Breast epithelium (tissue), 4 donors: ENCODE data around the gene ACR. TPM values are rescaled to one million over a fixed set of nuclear protein-coding genes. Genes with fewer than 3 reads are reported as not detected.
A peak's percentile ranks its signal among the peaks of the same experiment; 100 is the strongest.
"Not testable (repeated sequence)": the region's sequence is repeated elsewhere in the genome, so short reads cannot be mapped to it uniquely, and the experiment has no call there.

Source experiments
- DNase-seq, 2 donors: peaks; one replicate each; pipeline ENCODE4 v3.0.0-alpha.2; 2019; ENCODE audit warnings: low spot score in 2 of 2
- H3K27ac ChIP-seq, 2 donors: fragments of 200-600 bp; sonication (generic) in 1 of 2; one replicate each; pipeline ENCODE4 v1.5.1; 2016 to 2019; ENCODE audit warnings: mild to moderate bottlenecking in 1 of 2
- H3K27me3 ChIP-seq, 2 donors: fragments of 200-600 bp; sonication (generic) in 1 of 2; one replicate each; pipeline versions ENCODE4 v1.5.1 to v1.6.0; 2017 to 2019; ENCODE audit warnings: control low read depth in 1 of 2, mild to moderate bottlenecking in 1 of 2
- H3K36me3 ChIP-seq: fragments of 200-600 bp; one replicate; pipeline ENCODE4 v1.5.1; 2019
- H3K4me1 ChIP-seq, 2 donors: fragments of 200-600 bp; sonication (generic); one replicate each; pipeline ENCODE4 v1.5.1; 2016 to 2019; ENCODE audit warnings: control low read depth in 1 of 2
- H3K4me3 ChIP-seq, 3 donors: fragments of 200-600 bp; sonication (generic); 1 replicate in 2 of 3; 2 replicates in 1 of 3; pipeline ENCODE4 v1.5.1; 2016 to 2019; ENCODE audit warnings: mild to moderate bottlenecking in 3 of 3, moderate library complexity in 2 of 3
- H3K9me3 ChIP-seq, 2 donors: fragments of 200-600 bp; sonication (generic) in 1 of 2; one replicate each; pipeline ENCODE4 v1.5.1; 2016 to 2019; ENCODE audit warnings: control low read depth in 1 of 2
- POLR2A ChIP-seq: fragments of 450-650 bp; IDR thresholded peaks from one replicate; pipeline ENCODE4 v1.6.1; 2016; ENCODE audit warnings: antibody characterized with exemption, mild to moderate bottlenecking, moderate library complexity
- POLR2AphosphoS5 ChIP-seq, 3 donors: sonication (generic); formaldehyde crosslinking; IDR thresholded peaks; one replicate each; pipeline ENCODE4 v1.6.1; 2017; ENCODE audit warnings: antibody characterized with exemption in 3 of 3
- intact Hi-C: fragments of 100-400 bp; cut with DNase I; formaldehyde crosslinking; loops from one replicate; pipeline ENCODE4 v1.15.1; 2023; ENCODE audit warnings: low total_unique reads
- total RNA-seq, 3 donors: library from RNA; depleted of rRNA; stranded (reverse); fragments of >200 nt; gene quantifications; one replicate each; pipeline ENCODE4 v1.1.0, GENCODE V29; 2016
- TF ChIP-seq, protein P1 (sequence below), 3 donors: fragments of 450-650 bp; IDR thresholded peaks; one replicate each; pipeline ENCODE4 v1.5.1; 2016 to 2017; ENCODE audit warnings: antibody characterized with exemption in 3 of 3, mild to moderate bottlenecking in 3 of 3, moderate library complexity in 3 of 3

ACR gene
- total RNA-seq, 3 donors from 2014 or later = 0.44 to 0.80 TPM; not detected in 1

DNA sequence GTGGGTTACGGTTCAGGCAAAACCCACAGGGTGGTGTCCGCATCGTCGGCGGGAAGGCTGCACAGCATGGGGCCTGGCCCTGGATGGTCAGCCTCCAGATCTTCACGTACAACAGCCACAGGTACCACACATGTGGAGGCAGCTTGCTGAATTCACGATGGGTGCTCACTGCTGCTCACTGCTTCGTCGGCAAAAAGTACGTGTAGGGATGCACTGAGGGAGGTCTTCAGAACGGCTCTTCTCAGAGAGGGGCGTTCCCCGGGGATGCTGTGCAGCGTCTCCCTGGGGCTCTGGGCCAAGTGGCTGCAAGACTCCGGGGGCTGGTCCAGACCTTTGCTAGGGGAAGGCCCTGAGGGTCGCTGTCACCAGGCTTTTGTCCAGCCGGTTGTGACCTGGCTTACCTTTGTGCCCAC lies 1.3 kb downstream of the ACR start:
- peak in 1 of 2 donors; percentile 10 for DNase-seq
- H3K9me3 ChIP-seq = no peaks in the 10 kb centered on the region

DNA sequence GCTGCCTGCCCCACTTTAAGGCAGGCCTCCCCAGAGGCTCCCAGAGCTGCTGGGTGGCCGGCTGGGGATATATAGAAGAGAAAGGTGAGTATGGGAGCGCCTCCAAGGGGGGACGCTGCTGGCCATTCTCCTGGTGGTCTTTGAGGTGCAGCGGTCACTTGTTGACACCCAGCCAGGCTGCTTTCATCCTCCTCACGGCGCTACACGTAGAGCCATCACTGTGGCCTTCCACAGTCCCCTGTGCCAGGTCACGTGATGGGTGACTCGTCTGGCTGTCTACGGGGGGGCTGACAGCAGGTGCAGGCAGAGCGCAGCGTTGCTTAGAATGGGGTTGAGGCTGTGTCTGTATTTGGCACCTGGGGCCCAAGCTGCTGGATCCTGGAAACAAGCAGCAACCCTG lies 1.9 kb downstream of the ACR start:
- Histone ChIP-seq H3K9me3 (no peaks in the 10 kb centered on the region), H3K27me3 (no peaks in the 10 kb centered on the region), H3K4me1 (no peaks in the 10 kb centered on the region), H3K27ac (no peak overlapping the region), H3K36me3 (no peaks in the 10 kb centered on the region), H3K4me3 (no peak overlapping the region)
- no peak for DNase-seq
- intact Hi-C loops = no loop called here
- TF ChIP-seq, protein P1, sequence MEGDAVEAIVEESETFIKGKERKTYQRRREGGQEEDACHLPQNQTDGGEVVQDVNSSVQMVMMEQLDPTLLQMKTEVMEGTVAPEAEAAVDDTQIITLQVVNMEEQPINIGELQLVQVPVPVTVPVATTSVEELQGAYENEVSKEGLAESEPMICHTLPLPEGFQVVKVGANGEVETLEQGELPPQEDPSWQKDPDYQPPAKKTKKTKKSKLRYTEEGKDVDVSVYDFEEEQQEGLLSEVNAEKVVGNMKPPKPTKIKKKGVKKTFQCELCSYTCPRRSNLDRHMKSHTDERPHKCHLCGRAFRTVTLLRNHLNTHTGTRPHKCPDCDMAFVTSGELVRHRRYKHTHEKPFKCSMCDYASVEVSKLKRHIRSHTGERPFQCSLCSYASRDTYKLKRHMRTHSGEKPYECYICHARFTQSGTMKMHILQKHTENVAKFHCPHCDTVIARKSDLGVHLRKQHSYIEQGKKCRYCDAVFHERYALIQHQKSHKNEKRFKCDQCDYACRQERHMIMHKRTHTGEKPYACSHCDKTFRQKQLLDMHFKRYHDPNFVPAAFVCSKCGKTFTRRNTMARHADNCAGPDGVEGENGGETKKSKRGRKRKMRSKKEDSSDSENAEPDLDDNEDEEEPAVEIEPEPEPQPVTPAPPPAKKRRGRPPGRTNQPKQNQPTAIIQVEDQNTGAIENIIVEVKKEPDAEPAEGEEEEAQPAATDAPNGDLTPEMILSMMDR (IDR thresholded peaks at IDR 0.05) = no peak
- TF ChIP-seq POLR2A = no peak
- TF ChIP-seq POLR2AphosphoS5 (IDR thresholded peaks at IDR 0.05) = no peak

More for the DNA sequence above, 1.3 kb downstream of the ACR start:
- Histone ChIP-seq H3K36me3 (no peaks in the 10 kb centered on the region), H3K27me3 (no peaks in the 10 kb centered on the region), H3K4me3 (no peak overlapping the region), H3K27ac (no peak overlapping the region), H3K4me1 (no peaks in the 10 kb centered on the region)
- TF ChIP-seq POLR2A (no peak), POLR2AphosphoS5 (IDR thresholded peaks at IDR 0.05) (no peak)
- TF ChIP-seq, protein P1 (IDR thresholded peaks at IDR 0.05) = no peak
- intact Hi-C loops = no loop called here

DNA sequence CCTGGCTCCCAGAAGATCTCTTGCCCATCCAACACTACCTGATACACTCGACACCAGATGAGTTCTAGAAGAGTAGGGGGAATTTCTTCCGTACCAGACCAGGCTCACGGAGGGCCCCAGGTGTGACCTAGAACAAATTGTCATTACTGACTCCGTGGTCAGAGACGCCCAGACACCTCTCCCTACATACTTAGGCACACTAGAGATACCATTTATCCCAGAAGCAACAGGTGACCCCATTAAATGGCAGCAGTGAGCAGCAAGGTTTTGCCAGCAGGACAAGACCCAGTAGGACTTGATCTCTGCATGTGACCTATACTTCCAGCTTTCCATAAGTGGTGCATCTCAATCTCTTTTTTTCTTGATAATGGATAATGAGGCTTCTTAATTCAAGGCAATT lies 2.7 kb downstream of the ACR start:
- H3K27ac ChIP-seq, H3K9me3 ChIP-seq, DNase-seq, H3K27me3 ChIP-seq, intact Hi-C loops, H3K4me3 ChIP-seq, H3K36me3 ChIP-seq, H3K4me1 ChIP-seq: not testable (repeated sequence)

DNA sequence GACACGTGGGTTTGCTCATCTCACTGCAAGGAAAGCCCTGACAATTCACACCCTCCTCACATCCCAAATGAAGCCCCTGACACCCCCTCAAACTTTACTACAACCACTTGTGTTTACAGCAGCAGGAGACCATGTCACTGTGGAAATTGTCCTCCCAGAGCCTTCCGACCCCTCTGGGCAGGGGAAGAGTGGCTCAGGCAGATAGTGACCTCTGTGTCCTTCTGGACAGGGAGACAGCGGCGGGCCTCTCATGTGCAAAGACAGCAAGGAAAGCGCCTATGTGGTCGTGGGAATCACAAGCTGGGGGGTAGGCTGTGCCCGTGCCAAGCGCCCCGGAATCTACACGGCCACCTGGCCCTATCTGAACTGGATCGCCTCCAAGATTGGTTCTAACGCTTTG lies 6.4 kb downstream of the ACR start:
- H3K4me3 ChIP-seq, DNase-seq, H3K9me3 ChIP-seq, H3K27me3 ChIP-seq, H3K36me3 ChIP-seq, H3K4me1 ChIP-seq, intact Hi-C loops, H3K27ac ChIP-seq: not testable (repeated sequence)

DNA sequence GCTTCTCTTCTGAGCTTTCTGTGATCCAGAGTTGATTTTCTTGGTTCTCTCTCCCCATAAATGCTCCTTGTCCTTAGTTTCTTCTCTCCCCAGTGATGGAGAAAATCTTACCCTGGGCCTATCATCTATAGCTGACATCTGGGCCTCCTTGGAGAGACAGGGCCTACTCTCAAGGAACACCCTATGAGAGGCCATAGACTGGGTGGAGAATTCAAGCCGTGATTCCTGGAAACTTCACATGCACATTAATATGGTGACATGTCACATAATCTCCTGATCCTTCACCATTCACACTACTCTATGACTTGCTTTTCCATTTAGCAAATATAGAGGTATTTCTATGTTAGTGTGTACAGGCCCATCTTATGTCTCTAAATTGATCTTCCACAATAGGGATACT lies 9.5 kb downstream of the ACR start:
- H3K9me3 ChIP-seq, DNase-seq, H3K4me1 ChIP-seq, H3K4me3 ChIP-seq, H3K36me3 ChIP-seq, H3K27me3 ChIP-seq, H3K27ac ChIP-seq, intact Hi-C loops: not testable (repeated sequence)

DNA sequence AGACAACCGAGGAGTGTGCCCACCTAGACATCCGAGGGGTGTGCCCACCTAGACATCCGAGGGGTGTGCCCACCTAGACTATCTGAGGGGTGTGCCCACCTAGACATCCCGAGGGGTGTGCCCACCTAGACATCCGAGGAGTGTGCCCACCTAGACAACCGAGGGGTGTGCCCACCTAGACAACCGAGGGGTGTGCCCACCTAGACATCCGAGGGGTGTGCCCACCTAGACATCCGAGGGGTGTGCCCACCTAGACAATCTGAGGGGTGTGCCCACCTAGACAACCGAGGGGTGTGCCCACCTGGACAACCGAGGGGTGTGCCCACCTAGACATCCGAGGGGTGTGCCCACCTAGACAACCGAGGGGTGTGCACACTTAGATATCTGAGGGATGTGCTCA lies 10.6 kb downstream of the ACR start:
- H3K4me3 ChIP-seq, DNase-seq, H3K27me3 ChIP-seq, H3K4me1 ChIP-seq, H3K27ac ChIP-seq, intact Hi-C loops, H3K9me3 ChIP-seq, H3K36me3 ChIP-seq: not testable (repeated sequence)

DNA sequence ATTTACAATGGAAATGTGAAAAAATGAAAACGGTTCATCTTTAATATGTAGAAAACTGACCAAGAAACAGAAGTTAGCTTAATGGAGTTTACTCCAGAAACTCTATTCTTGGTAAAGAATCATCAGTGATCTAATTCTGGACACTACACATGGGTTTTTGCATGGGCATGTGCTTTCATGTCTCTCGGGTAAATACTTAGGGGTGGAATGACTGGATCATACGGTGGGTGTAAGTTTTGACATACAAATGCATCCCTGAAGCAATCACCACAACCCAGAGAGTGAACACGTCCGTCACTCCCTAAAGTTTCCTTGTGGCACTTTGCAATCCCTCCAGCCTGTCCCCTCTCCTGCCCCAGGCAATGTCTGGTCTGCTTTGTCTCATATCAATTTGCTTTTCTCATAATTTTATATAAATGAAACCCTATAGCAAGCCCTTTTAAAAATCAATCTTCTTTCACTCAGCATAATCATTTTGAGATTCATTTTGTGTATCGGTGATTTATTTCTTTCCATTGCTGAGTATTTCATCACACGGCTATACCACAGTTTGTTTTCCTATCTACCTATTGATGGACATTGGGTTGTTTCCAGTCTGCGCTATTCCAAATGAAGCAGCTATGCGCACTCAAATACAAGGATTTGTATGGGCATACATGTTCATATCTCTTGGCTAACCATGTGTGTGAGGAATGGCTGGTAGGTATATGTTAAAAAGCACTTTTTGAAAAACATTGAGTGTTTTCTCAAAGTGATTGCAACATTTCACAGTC lies 11.5 kb downstream of the ACR start:
- DNase-seq, H3K9me3 ChIP-seq, H3K36me3 ChIP-seq, H3K4me1 ChIP-seq, H3K4me3 ChIP-seq, H3K27me3 ChIP-seq, H3K27ac ChIP-seq, intact Hi-C loops: not testable (repeated sequence)

DNA sequence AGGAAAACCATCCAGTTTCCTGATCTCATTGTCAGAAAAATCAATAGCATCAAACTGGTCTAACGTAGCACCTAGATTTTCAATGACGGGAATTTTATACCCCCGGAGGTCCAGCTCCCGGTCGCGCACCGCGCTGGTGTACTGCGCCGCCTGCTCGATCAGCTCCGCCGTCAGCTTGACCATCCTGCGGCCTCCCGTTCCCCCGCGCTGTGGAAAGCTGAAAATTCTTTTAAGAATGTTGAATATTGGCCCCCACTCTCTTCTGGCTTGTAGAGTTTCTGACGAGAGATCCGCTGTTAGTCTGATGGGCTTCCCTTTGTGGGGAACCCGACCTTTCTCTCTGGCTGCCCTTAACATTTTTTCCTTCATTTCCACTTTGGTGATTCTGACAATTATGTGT lies 17.2 kb downstream of the ACR start:
- H3K27ac ChIP-seq, H3K9me3 ChIP-seq, H3K36me3 ChIP-seq, intact Hi-C loops, H3K27me3 ChIP-seq, DNase-seq, H3K4me1 ChIP-seq, H3K4me3 ChIP-seq: not testable (repeated sequence)

DNA sequence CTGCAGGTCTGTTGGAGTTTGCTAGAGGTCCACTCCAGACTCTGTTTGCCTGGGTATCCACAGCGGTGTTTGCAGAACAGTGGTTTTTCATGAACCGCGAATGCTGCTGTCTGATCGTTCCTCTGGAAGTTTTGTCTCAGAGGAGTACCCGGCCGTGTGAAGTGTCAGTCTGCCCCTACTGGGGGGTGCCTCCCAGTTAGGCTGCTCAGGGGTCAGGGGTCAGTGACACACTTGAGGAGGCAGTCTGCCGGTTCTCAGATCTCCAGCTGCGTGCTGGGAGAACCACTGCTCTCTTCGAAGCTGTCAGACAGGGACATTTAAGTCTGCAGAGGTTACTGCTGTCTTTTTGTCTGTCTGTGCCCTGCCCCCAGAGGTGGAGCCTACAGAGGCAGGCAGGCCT lies 18.4 kb downstream of the ACR start:
- intact Hi-C loops, H3K9me3 ChIP-seq, H3K27ac ChIP-seq, H3K27me3 ChIP-seq, H3K4me1 ChIP-seq, H3K36me3 ChIP-seq, DNase-seq: not testable (repeated sequence)
- peak overlapping the region; percentile 48 to 78 (median 58) for H3K4me3 ChIP-seq
